ENCODE measurements around the gene RAD54L2. TPM values are rescaled to one million over a fixed set of nuclear protein-coding genes. Genes with fewer than 3 reads are reported as not detected.
"Not testable (repeated sequence)": the region's sequence is repeated elsewhere in the genome, so short reads cannot be mapped to it uniquely, and the experiment has no call there.

RAD54L2 gene
- total RNA-seq, 1 experiment from 2014 or later, result 22.6 TPM

DNA sequence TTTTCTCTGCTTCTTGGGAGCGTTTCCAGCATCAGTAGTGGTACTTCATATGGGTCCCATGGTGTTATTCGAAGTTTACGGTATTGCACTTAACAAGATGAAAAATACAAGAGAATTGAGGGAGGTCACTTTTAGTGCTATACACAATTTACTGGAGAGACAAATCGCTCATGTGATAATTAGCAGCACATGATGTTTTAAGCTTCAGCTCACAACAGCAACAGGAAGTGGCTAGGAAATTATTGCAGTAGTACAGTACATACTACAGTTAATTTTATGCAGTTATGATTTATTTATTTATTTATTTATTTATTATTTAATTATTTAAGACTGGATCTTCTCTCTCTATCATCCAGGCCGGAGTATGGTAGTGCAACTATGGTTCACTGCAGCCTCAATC lies 24.3 kb upstream of the RAD54L2 start:
- Histone ChIP-seq H3K36me3 (ENCODE audit: low read depth) (no peaks in the 10 kb centered on the region), H3K27me3 (ENCODE audit: insufficient read depth, low read depth) (no peaks in the 10 kb centered on the region), H4K20me1 (ENCODE audit: insufficient read depth) (no peaks in the 10 kb centered on the region), H3K4me3 (no peak overlapping the region), H3K9me2 (ENCODE audit: insufficient read depth) (no peaks in the 10 kb centered on the region), H3K79me2 (ENCODE audit: low read depth) (no peaks in the 10 kb centered on the region), H2AFZ (no peak overlapping the region), H3F3A (ENCODE audit: insufficient read depth, low read depth) (no peaks in the 10 kb centered on the region), H3K9me3 (ENCODE audit: insufficient read depth, low read depth) (no peaks in the 10 kb centered on the region), H3K27ac (no peak overlapping the region), H3K4me2 (no peak overlapping the region), H3K4me1 (replicated peaks; ENCODE audit: insufficient read depth) (no peaks in the 10 kb centered on the region)
- no TSS peak for BruUV-seq (replicated peaks)
- intact Hi-C loops (cut with micrococcal nuclease; ENCODE audit: unreplicated experiment), result no loop called here
- ChIA-PET POLR2A (ENCODE audit: unreplicated experiment) (no interaction called here), CTCF (no interaction called here)
- no peak for DNase-seq
- TF ChIP-seq, protein P1, sequence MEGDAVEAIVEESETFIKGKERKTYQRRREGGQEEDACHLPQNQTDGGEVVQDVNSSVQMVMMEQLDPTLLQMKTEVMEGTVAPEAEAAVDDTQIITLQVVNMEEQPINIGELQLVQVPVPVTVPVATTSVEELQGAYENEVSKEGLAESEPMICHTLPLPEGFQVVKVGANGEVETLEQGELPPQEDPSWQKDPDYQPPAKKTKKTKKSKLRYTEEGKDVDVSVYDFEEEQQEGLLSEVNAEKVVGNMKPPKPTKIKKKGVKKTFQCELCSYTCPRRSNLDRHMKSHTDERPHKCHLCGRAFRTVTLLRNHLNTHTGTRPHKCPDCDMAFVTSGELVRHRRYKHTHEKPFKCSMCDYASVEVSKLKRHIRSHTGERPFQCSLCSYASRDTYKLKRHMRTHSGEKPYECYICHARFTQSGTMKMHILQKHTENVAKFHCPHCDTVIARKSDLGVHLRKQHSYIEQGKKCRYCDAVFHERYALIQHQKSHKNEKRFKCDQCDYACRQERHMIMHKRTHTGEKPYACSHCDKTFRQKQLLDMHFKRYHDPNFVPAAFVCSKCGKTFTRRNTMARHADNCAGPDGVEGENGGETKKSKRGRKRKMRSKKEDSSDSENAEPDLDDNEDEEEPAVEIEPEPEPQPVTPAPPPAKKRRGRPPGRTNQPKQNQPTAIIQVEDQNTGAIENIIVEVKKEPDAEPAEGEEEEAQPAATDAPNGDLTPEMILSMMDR (conservative IDR thresholded peaks at IDR 0.05), result no peak
- TF ChIP-seq EZH2 (IDR thresholded peaks at IDR 0.05; ENCODE audit: low read depth), result no peak

- H3K27ac ChIP-seq, result no peak overlapping the region
- no peaks in the 10 kb centered on the region for H3K79me2 ChIP-seq (ENCODE audit: low read depth)
- no TSS peak for BruUV-seq (replicated peaks)
- no peaks in the 10 kb centered on the region for H3K9me2 ChIP-seq (ENCODE audit: insufficient read depth)
- no peaks in the 10 kb centered on the region for H3K4me1 ChIP-seq (replicated peaks; ENCODE audit: insufficient read depth)
- H4K20me1 ChIP-seq (ENCODE audit: insufficient read depth), result no peaks in the 10 kb centered on the region
- no peak for DNase-seq
- no peak for TF ChIP-seq EZH2 (IDR thresholded peaks at IDR 0.05; ENCODE audit: low read depth)
- TF ChIP-seq, protein P1 (conservative IDR thresholded peaks at IDR 0.05), result no peak
- no peaks in the 10 kb centered on the region for H3K27me3 ChIP-seq (ENCODE audit: insufficient read depth, low read depth)
- no peaks in the 10 kb centered on the region for H3F3A ChIP-seq (ENCODE audit: insufficient read depth, low read depth)
- CTCF ChIA-PET, result no interaction called here
- no peaks in the 10 kb centered on the region for H3K36me3 ChIP-seq (ENCODE audit: low read depth)
- H2AFZ ChIP-seq, result no peak overlapping the region
- intact Hi-C loops (cut with micrococcal nuclease; ENCODE audit: unreplicated experiment), result no loop called here
- H3K4me3 ChIP-seq, result no peak overlapping the region
- H3K4me2 ChIP-seq, result no peak overlapping the region
- POLR2A ChIA-PET (ENCODE audit: unreplicated experiment), result no interaction called here
- no peaks in the 10 kb centered on the region for H3K9me3 ChIP-seq (ENCODE audit: insufficient read depth, low read depth)
Measured at GRCh38 chr3:51519848-51520247, 18.7 kb upstream of the RAD54L2 start.

DNA sequence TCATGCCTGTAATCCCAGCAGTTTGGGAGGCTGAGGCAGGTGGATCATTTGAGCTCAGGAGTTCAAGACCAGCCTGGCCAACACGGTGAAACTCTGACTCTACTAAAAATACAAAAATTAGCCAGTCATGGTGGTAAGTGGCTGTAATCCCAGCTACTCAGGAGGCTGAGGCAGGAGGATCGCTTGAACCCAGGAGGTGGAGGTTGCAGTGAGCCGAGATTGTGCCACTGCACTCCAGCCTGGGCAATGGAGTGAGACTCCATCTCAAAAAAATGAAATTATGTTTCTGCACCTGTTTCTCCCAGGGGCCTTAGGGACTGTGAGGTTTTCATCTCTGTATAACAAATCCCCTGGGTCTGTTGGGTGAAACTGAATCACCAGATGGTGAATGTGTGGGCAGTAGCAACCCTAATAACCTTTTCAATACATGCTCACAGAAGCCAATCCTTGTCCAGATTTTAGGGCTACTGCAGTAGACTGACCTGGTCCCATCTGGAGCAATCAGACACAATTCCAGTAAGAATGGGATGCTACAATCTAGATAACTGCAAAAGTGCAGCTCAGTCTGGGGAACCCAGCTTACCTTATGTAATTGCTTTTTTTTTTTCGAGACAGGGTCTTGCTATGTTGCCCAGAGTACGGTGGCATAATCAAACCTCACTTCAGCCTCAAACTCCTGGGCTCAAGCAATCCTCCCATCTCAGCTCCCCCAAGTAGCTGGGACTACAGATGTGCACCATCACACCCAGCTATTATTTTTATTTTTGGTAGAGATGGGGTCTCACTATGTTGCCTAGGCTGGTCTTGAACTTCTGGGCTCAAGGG lies 17.4 kb upstream of the RAD54L2 start:
- H3K79me2 ChIP-seq (ENCODE audit: low read depth); H3K9me3 ChIP-seq (ENCODE audit: insufficient read depth, low read depth); H2AFZ ChIP-seq; intact Hi-C loops (cut with micrococcal nuclease; ENCODE audit: unreplicated experiment); CTCF ChIA-PET; H3K27ac ChIP-seq; DNase-seq; H3F3A ChIP-seq (ENCODE audit: insufficient read depth, low read depth); H3K9me2 ChIP-seq (ENCODE audit: insufficient read depth); BruUV-seq (replicated peaks); H3K27me3 ChIP-seq (ENCODE audit: insufficient read depth, low read depth); H3K4me3 ChIP-seq; H3K4me2 ChIP-seq; H3K36me3 ChIP-seq (ENCODE audit: low read depth); H4K20me1 ChIP-seq (ENCODE audit: insufficient read depth); H3K4me1 ChIP-seq (replicated peaks; ENCODE audit: insufficient read depth): not testable (repeated sequence)
- POLR2A ChIA-PET (ENCODE audit: unreplicated experiment), result interaction anchor here (0.7 kb wide), 1 partner anchor 45 kb away, joined by 4 read pairs; no protein-coding TSS in a partner anchor
